Measurements from ENCODE around the gene ANKRD11. TPM values are rescaled to one million over a fixed set of nuclear protein-coding genes. Genes with fewer than 3 reads are reported as not detected.

ANKRD11 gene
- total RNA-seq, 1 experiment from 2014 or later, result 99.4 TPM

- H3K4me1 ChIP-seq (ENCODE audit: control insufficient read depth, insufficient read depth, low read length), result peaks cover 65% of the 10 kb centered on the region
- H3K36me3 ChIP-seq (ENCODE audit: control insufficient read depth, insufficient read depth, low read length), result no peaks in the 10 kb centered on the region
- TF ChIP-seq REST (IDR thresholded peaks at IDR 0.05; ENCODE audit: insufficient read depth in 1 of 2, low read depth in 2 of 2, low read length in 1 of 2) (no peak), TCF7L2 (IDR thresholded peaks at IDR 0.05; ENCODE audit: low read depth, low read length) (no peak), CTCF (IDR thresholded peaks at IDR 0.05) (no peak), SIN3A (IDR thresholded peaks at IDR 0.05; ENCODE audit: borderline replicate concordance, insufficient read depth, low read depth, low read length) (no peak), POLR2AphosphoS5 (IDR thresholded peaks at IDR 0.05; ENCODE audit: low read depth, low read length) (no peak)
- H3K4me3 ChIP-seq (ENCODE audit: low read depth in 2 of 2, low read length in 2 of 2), result no peak overlapping the region
- no TSS peak for BruUV-seq (replicated peaks)
- H3K9me3 ChIP-seq (ENCODE audit: control insufficient read depth, insufficient read depth, low read depth, low read length), result no peaks in the 10 kb centered on the region
- intact Hi-C loops (cut with micrococcal nuclease; ENCODE audit: unreplicated experiment), result no loop called here
- ChIA-PET CTCF (no interaction called here), POLR2A (interaction anchor here (0.9 kb wide), 1 partner anchor 243 kb away, joined by 5 read pairs; no protein-coding TSS in a partner anchor)
- in situ Hi-C loops (cut with HindIII; ENCODE audit: low pct_unique_long_range_greater_than_20kb, low sequenced_read_pairs), result no loop called here
- H3K27ac ChIP-seq (ENCODE audit: low read length), result no peak overlapping the region
- peak; percentile 37; the same call in 1 of the 2 replicates for ATAC-seq
- no peak for DNase-seq (ENCODE audit: low read depth, low spot score)
- H3K27me3 ChIP-seq (ENCODE audit: control insufficient read depth, insufficient read depth, low read length), result no peaks in the 10 kb centered on the region
These were observed 46.7 kb downstream of the ANKRD11 start for GRCh38 chr16:89443727-89444084.

- H3K27ac ChIP-seq (ENCODE audit: low read length), result no peak overlapping the region
- BruUV-seq (replicated peaks), result no TSS peak
- intact Hi-C loops (cut with micrococcal nuclease; ENCODE audit: unreplicated experiment) (no loop called here), in situ Hi-C loops (cut with HindIII; ENCODE audit: low pct_unique_long_range_greater_than_20kb, low sequenced_read_pairs) (no loop called here)
- CTCF ChIA-PET, result no interaction called here
- no peaks in the 10 kb centered on the region for H3K36me3 ChIP-seq (ENCODE audit: control insufficient read depth, insufficient read depth, low read length)
- no peaks in the 10 kb centered on the region for H3K27me3 ChIP-seq (ENCODE audit: control insufficient read depth, insufficient read depth, low read length)
- DNase-seq (ENCODE audit: low read depth, low spot score) (no peak), ATAC-seq (peak; percentile 52; the same call in 1 of the 2 replicates)
- POLR2A ChIA-PET, result interaction anchor here (0.9 kb wide), 1 partner anchor 244 kb away, joined by 5 read pairs; no protein-coding TSS in a partner anchor
- TF ChIP-seq POLR2AphosphoS5 (IDR thresholded peaks at IDR 0.05; ENCODE audit: low read depth, low read length), result no peak
- H3K9me3 ChIP-seq (ENCODE audit: control insufficient read depth, insufficient read depth, low read depth, low read length), result no peaks in the 10 kb centered on the region
- peaks cover 65% of the 10 kb centered on the region for H3K4me1 ChIP-seq (ENCODE audit: control insufficient read depth, insufficient read depth, low read length)
- H3K4me3 ChIP-seq (ENCODE audit: low read depth in 2 of 2, low read length in 2 of 2), result no peak overlapping the region
These were observed 47.2 kb downstream of the ANKRD11 start for GRCh38 chr16:89442990-89443726.

- Histone ChIP-seq H3K4me3 (ENCODE audit: low read depth in 2 of 2, low read length in 2 of 2) (no peak overlapping the region), H3K36me3 (ENCODE audit: control insufficient read depth, insufficient read depth, low read length) (no peaks in the 10 kb centered on the region), H3K9me3 (ENCODE audit: control insufficient read depth, insufficient read depth, low read depth, low read length) (no peaks in the 10 kb centered on the region), H3K27ac (ENCODE audit: low read length) (no peak overlapping the region), H3K27me3 (ENCODE audit: control insufficient read depth, insufficient read depth, low read length) (no peaks in the 10 kb centered on the region), H3K4me1 (ENCODE audit: control insufficient read depth, insufficient read depth, low read length) (peaks cover 65% of the 10 kb centered on the region)
- in situ Hi-C loops (cut with HindIII; ENCODE audit: low pct_unique_long_range_greater_than_20kb, low sequenced_read_pairs), result no loop called here
- TF ChIP-seq TCF7L2 (IDR thresholded peaks at IDR 0.05; ENCODE audit: low read depth, low read length), result no peak
- no TSS peak for BruUV-seq (replicated peaks)
- DNase-seq (ENCODE audit: low read depth, low spot score) (no peak), ATAC-seq (no peak)
- ChIA-PET POLR2A (no interaction called here), CTCF (no interaction called here)
- intact Hi-C loops (cut with micrococcal nuclease; ENCODE audit: unreplicated experiment), result no loop called here
These were observed 47.8 kb downstream of the ANKRD11 start for GRCh38 chr16:89442588-89442987.

Measured in Panc1 (cell line).